ENCODE data around the gene SMC1B. TPM values are rescaled to one million over a fixed set of nuclear protein-coding genes. Genes with fewer than 3 reads are reported as not detected.

Gene SMC1B
- total and polyA plus RNA-seq, 4 donors, result 0.02 to 0.05 TPM; not detected in 2

GRCh38 chr22:45456811-45457210, 43.4 kb upstream of the SMC1B start (continued):
- no peak for TF ChIP-seq REST (IDR thresholded peaks at IDR 0.05)
- TF ChIP-seq JUND (IDR thresholded peaks at IDR 0.05), result no peak
- TF ChIP-seq, protein P1, sequence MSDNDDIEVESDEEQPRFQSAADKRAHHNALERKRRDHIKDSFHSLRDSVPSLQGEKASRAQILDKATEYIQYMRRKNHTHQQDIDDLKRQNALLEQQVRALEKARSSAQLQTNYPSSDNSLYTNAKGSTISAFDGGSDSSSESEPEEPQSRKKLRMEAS (IDR thresholded peaks at IDR 0.05), result no peak
- no peak for TF ChIP-seq FOXA1 (IDR thresholded peaks at IDR 0.05)
- TF ChIP-seq YY1 (IDR thresholded peaks at IDR 0.05), result no peak
- TF ChIP-seq SP1 (IDR thresholded peaks at IDR 0.05), result no peak
- no peak for TF ChIP-seq HNF4G (IDR thresholded peaks at IDR 0.05)
- no peak for TF ChIP-seq RXRA (IDR thresholded peaks at IDR 0.05)

DNA sequence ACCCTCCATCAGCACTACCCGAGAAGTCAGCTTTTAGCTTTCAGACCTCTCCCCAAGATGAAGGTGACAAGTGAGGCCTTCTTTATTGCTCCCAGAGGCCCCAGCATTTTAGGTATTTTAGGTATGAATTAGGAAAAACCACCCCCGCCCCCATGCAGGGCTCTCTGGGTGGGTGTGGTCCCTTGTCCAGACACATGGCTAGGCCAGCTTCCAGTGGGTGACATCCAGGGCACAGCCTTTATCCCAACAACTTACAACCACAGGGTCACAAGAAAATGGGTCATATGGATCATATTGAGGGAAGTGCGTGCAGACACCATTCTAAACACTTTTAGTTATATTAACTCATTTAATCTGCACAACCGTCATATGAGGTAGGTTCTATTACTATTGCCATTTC, 42.2 kb upstream of the SMC1B start:
- H3K27me3 ChIP-seq (ENCODE audit: control insufficient read depth in 4 of 4, insufficient read depth in 4 of 4, low read length in 3 of 4), result no peaks in the 10 kb centered on the region
- no peaks in the 10 kb centered on the region for H3K9me3 ChIP-seq (ENCODE audit: control insufficient read depth in 4 of 4, low read length in 3 of 4)
- H3K9ac ChIP-seq (ENCODE audit: low read depth in 1 of 2, low read length in 2 of 2), result no peak overlapping the region
- H3K27ac ChIP-seq (ENCODE audit: low read depth in 1 of 2, low read length in 2 of 2), result no peak overlapping the region
- H3K36me3 ChIP-seq (ENCODE audit: control insufficient read depth in 4 of 4, insufficient read depth in 3 of 4, low read depth in 1 of 4, low read length in 3 of 4), result no peaks in the 10 kb centered on the region
- H3K4me1 ChIP-seq (ENCODE audit: control insufficient read depth in 4 of 4, insufficient read depth in 4 of 4, low read length in 3 of 4), result no peaks in the 10 kb centered on the region
- WGBS, result 93% methylated on average over 4 of the region's 4 CpGs
- no peak overlapping the region for H3K4me3 ChIP-seq (ENCODE audit: low read depth in 1 of 3, low read length in 3 of 3)
- no peak for DNase-seq (ENCODE audit: low spot score)
- no peak for TF ChIP-seq ATF3 (IDR thresholded peaks at IDR 0.05)

DNA sequence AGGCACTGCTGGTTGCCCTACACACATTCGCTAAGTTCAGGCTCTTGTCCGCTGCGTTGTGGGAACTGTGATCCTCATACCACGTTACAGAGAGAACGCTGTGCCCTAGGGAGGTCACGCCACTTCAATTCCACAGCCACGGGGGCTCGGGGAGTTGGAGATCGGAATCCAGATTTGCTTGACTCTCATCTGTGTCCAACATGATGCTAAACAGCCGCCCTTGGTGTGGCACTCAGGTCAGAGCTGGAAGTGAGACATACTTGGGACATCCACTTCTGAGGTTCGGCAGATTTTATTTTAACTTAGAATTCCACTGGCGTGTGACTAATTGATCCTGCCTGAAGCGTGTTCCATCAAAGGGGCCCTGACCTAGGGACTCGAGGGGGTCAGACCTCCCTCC, 41.8 kb upstream of the SMC1B start:
- Histone ChIP-seq H3K9me3 (ENCODE audit: control insufficient read depth in 4 of 4, low read length in 3 of 4) (no peaks in the 10 kb centered on the region), H3K27me3 (ENCODE audit: control insufficient read depth in 4 of 4, insufficient read depth in 4 of 4, low read length in 3 of 4) (no peaks in the 10 kb centered on the region), H3K4me1 (ENCODE audit: control insufficient read depth in 4 of 4, insufficient read depth in 4 of 4, low read length in 3 of 4) (no peaks in the 10 kb centered on the region), H3K36me3 (ENCODE audit: control insufficient read depth in 4 of 4, insufficient read depth in 3 of 4, low read depth in 1 of 4, low read length in 3 of 4) (no peaks in the 10 kb centered on the region), H3K27ac (ENCODE audit: low read depth in 1 of 2, low read length in 2 of 2) (no peak overlapping the region), H3K9ac (ENCODE audit: low read depth in 1 of 2, low read length in 2 of 2) (no peak overlapping the region), H3K4me3 (ENCODE audit: low read depth in 1 of 3, low read length in 3 of 3) (no peak overlapping the region)
- DNase-seq (ENCODE audit: low spot score), result no peak
- 85% methylated on average over 14 of the region's 14 CpGs for WGBS
- no peak for TF ChIP-seq SP1 (IDR thresholded peaks at IDR 0.05)
- TF ChIP-seq TAF1 (conservative IDR thresholded peaks at IDR 0.05), result no peak
- TF ChIP-seq HNF4G (IDR thresholded peaks at IDR 0.05), result no peak
- TF ChIP-seq FOXA1 (IDR thresholded peaks at IDR 0.05), result no peak
- no peak for TF ChIP-seq RAD21 (IDR thresholded peaks at IDR 0.05)
- no peak for TF ChIP-seq REST (IDR thresholded peaks at IDR 0.05)
- no peak for TF ChIP-seq EGR1 (IDR thresholded peaks at IDR 0.05; ENCODE audit: low read depth in 2 of 2)
